Caco-2 (cell line): ENCODE results near the gene GRAMD2B. TPM values are rescaled to one million over a fixed set of nuclear protein-coding genes. Genes with fewer than 3 reads are reported as not detected.

ENCODE experiments used
- BruUV-seq: library from RNA; stranded (reverse); fragments of 400-500 nt; replicated peaks from 2 replicates; lab custom pipeline; 2021; lab: Mats Ljungman, UMichigan
- CTCF ChIA-PET: fragments of 300-600 bp; sonication (Branson Sonifier 250); formaldehyde crosslinking; loops from one replicate; lab custom pipeline; 2022; ENCODE audit warnings: antibody characterized with exemption; lab: Charles Lee
- POLR2A ChIA-PET: fragments of 300-600 bp; sonication (Branson Sonifier 250); formaldehyde crosslinking; loops from one replicate; lab custom pipeline; 2022; ENCODE audit warnings: antibody characterized with exemption; lab: Charles Lee
- DNase-seq, 2 experiments: peaks; one replicate each; pipeline versions ENCODE4 v3.0.0 to v3.0.0-alpha.2; 2020 to 2022
- H3K27me3 ChIP-seq: replicated peaks from 2 replicates; pipeline ENCODE4 v1.6.0; 2011; ENCODE audit warnings: low read length; ENCODE audit not compliant: control insufficient read depth, insufficient read depth
- H3K36me3 ChIP-seq: 2 replicates; pipeline ENCODE4 v1.5.1; 2011; ENCODE audit warnings: low read length; ENCODE audit not compliant: control insufficient read depth, insufficient read depth
- H3K4me1 ChIP-seq: fragments of 250-450 bp; sonication (Bioruptor Pico); 2 replicates; pipeline ENCODE4 v1.5.1; 2020; ENCODE audit warnings: mild to moderate bottlenecking
- H3K4me3 ChIP-seq: 2 replicates; pipeline ENCODE4 v1.5.1; 2011; ENCODE audit warnings: low read depth, mild to moderate bottlenecking, control low read depth, low read length
- H3K9me3 ChIP-seq: fragments of 250-450 bp; sonication (Bioruptor Pico); 2 replicates; pipeline ENCODE4 v1.5.1; 2020; ENCODE audit warnings: mild to moderate bottlenecking, moderate library complexity
- H3K27ac Mint-ChIP-seq: one replicate; pipeline ENCODE4 v1.8.0; 2022; ENCODE audit warnings: mixed read lengths; ENCODE audit not compliant: unreplicated experiment
- H3K27me3 Mint-ChIP-seq: one replicate; pipeline ENCODE4 v1.8.0; 2022; ENCODE audit warnings: mixed read lengths; ENCODE audit not compliant: insufficient read depth, unreplicated experiment
- H3K36me3 Mint-ChIP-seq: one replicate; pipeline ENCODE4 v1.8.0; 2022; ENCODE audit warnings: mild to moderate bottlenecking, mixed read lengths; ENCODE audit not compliant: insufficient read depth, unreplicated experiment
- H3K4me1 Mint-ChIP-seq: one replicate; pipeline ENCODE4 v1.8.0; 2022; ENCODE audit warnings: low read depth, mixed read lengths; ENCODE audit not compliant: unreplicated experiment
- H3K4me3 Mint-ChIP-seq: one replicate; pipeline ENCODE4 v1.8.0; 2022; ENCODE audit warnings: mild to moderate bottlenecking, moderate library complexity, mixed read lengths; ENCODE audit not compliant: unreplicated experiment
- H3K9me3 Mint-ChIP-seq: one replicate; pipeline ENCODE4 v1.8.0; 2022; ENCODE audit warnings: mixed read lengths; ENCODE audit not compliant: unreplicated experiment
- intact Hi-C: fragments of 100-400 bp; cut with micrococcal nuclease; formaldehyde crosslinking; loops from one replicate; pipeline ENCODE4 v1.10.0; 2022; ENCODE audit not compliant: unreplicated experiment
- total RNA-seq: library from RNA; stranded (reverse); gene quantifications from 2 replicates; pipeline ENCODE4 v1.2.3, GENCODE V29; 2022
- TF ChIP-seq, protein P1 (sequence below), 2 experiments: fragments of 200-600 bp in 1 of 2; IDR thresholded peaks; 1 replicate in 1 of 2; 2 replicates in 1 of 2; pipeline versions ENCODE4 v1.5.1 to v1.8.0; 2011 to 2022; ENCODE audit warnings: antibody characterized with exemption in 1 of 2, control low read depth in 1 of 2, inconsistent platforms in 1 of 2, low read depth in 1 of 2, low read length in 1 of 2, mild to moderate bottlenecking in 1 of 2, moderate library complexity in 1 of 2; ENCODE audit not compliant: insufficient read depth in 1 of 2, severe bottlenecking in 1 of 2, unreplicated experiment in 1 of 2

Gene GRAMD2B
- total RNA-seq, 1 experiment from 2014 or later: 3.0 TPM

- intact Hi-C loops: no loop called here
- H3K27me3 Mint-ChIP-seq: no peaks in the 10 kb centered on the region
- no peaks in the 10 kb centered on the region for H3K36me3 Mint-ChIP-seq
- no peak for DNase-seq
- H3K27ac Mint-ChIP-seq: no peak overlapping the region
- H3K4me1 Mint-ChIP-seq: peaks cover 13% of the 10 kb centered on the region
- H3K9me3 Mint-ChIP-seq: no peaks in the 10 kb centered on the region
- Histone ChIP-seq H3K9me3 (no peaks in the 10 kb centered on the region), H3K4me1 (peaks cover 12% of the 10 kb centered on the region), H3K27me3 (no peaks in the 10 kb centered on the region), H3K4me3 (no peak overlapping the region), H3K36me3 (no peaks in the 10 kb centered on the region)
- ChIA-PET POLR2A (no interaction called here), CTCF (no interaction called here)
- TF ChIP-seq, protein P1, sequence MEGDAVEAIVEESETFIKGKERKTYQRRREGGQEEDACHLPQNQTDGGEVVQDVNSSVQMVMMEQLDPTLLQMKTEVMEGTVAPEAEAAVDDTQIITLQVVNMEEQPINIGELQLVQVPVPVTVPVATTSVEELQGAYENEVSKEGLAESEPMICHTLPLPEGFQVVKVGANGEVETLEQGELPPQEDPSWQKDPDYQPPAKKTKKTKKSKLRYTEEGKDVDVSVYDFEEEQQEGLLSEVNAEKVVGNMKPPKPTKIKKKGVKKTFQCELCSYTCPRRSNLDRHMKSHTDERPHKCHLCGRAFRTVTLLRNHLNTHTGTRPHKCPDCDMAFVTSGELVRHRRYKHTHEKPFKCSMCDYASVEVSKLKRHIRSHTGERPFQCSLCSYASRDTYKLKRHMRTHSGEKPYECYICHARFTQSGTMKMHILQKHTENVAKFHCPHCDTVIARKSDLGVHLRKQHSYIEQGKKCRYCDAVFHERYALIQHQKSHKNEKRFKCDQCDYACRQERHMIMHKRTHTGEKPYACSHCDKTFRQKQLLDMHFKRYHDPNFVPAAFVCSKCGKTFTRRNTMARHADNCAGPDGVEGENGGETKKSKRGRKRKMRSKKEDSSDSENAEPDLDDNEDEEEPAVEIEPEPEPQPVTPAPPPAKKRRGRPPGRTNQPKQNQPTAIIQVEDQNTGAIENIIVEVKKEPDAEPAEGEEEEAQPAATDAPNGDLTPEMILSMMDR (IDR thresholded peaks at IDR 0.05; ENCODE audit: insufficient read depth in 1 of 2, low read depth in 1 of 2, low read length in 1 of 2, severe bottlenecking in 1 of 2, unreplicated experiment in 1 of 2): no peak
- no TSS peak for BruUV-seq
- H3K4me3 Mint-ChIP-seq: no peak overlapping the region
These were observed 90.5 kb downstream of the GRAMD2B start for GRCh38 chr5:126513703-126514102.

- H3K36me3 ChIP-seq: no peaks in the 10 kb centered on the region
- H3K27me3 ChIP-seq: no peaks in the 10 kb centered on the region
- ChIA-PET CTCF (no interaction called here), POLR2A (no interaction called here)
- H3K4me3 Mint-ChIP-seq: no peak overlapping the region
- no peaks in the 10 kb centered on the region for H3K36me3 Mint-ChIP-seq
- H3K4me3 ChIP-seq: no peak overlapping the region
- intact Hi-C loops: no loop called here
- peaks cover 13% of the 10 kb centered on the region for H3K4me1 Mint-ChIP-seq
- TF ChIP-seq, protein P1 (IDR thresholded peaks at IDR 0.05; ENCODE audit: insufficient read depth in 1 of 2, low read depth in 1 of 2, low read length in 1 of 2, severe bottlenecking in 1 of 2, unreplicated experiment in 1 of 2): no peak
- H3K4me1 ChIP-seq: peaks cover 12% of the 10 kb centered on the region
- H3K9me3 ChIP-seq: no peaks in the 10 kb centered on the region
- H3K27me3 Mint-ChIP-seq: no peaks in the 10 kb centered on the region
- H3K9me3 Mint-ChIP-seq: no peaks in the 10 kb centered on the region
- DNase-seq: no peak
- BruUV-seq: no TSS peak
- no peak overlapping the region for H3K27ac Mint-ChIP-seq
These were observed 90.9 kb downstream of the GRAMD2B start for GRCh38 chr5:126514131-126514557.

DNA sequence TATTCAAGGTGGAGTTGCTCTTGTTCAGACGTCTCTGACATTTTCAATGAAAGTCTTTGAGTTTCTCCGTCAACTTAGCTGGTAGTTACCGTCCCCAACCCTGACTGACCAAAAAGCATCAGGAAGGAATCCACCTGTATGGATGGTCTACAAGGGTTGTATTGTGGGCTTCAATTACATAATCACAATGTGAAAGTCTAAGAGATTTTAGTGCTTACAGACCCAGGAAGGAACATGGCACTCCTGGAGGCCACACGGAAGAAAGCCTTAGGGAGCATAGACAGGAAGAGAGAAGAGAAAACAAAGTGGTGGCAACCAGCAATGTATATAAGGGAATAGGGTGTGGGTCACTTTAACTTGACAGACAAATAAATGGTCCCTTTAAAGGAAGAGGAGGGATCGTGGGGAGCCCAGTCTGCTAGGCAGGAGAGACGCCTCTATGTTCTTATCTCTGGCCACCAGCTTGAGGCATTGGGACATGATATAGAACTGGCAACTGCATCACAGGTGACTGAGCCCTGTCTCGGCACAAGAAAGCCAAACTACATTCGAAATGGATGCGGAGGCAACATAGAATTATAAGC lies 91.4 kb downstream of the GRAMD2B start:
- no peak overlapping the region for H3K4me3 ChIP-seq
- Mint-ChIP-seq H3K4me1 (peaks cover 15% of the 10 kb centered on the region), H3K4me3 (no peak overlapping the region), H3K9me3 (no peaks in the 10 kb centered on the region), H3K27ac (no peak overlapping the region), H3K27me3 (no peaks in the 10 kb centered on the region), H3K36me3 (no peaks in the 10 kb centered on the region)
- H3K27me3 ChIP-seq: no peaks in the 10 kb centered on the region
- TF ChIP-seq, protein P1 (IDR thresholded peaks at IDR 0.05; ENCODE audit: insufficient read depth in 1 of 2, low read depth in 1 of 2, low read length in 1 of 2, severe bottlenecking in 1 of 2, unreplicated experiment in 1 of 2): no peak
- CTCF ChIA-PET: no interaction called here
- intact Hi-C loops: no loop called here
- no peaks in the 10 kb centered on the region for H3K9me3 ChIP-seq
- peaks cover 12% of the 10 kb centered on the region for H3K4me1 ChIP-seq
- H3K36me3 ChIP-seq: no peaks in the 10 kb centered on the region
- no peak for DNase-seq
- no TSS peak for BruUV-seq
- POLR2A ChIA-PET: no interaction called here
